NCI-H1436 treated with DMSO at 0.1 percent for 48 hours (cell line): ENCODE data around the gene SPATA17.

Experiments used
- DNase-seq: peaks from one replicate; lab custom pipeline; 2025; lab: John Stamatoyannopoulos, UW

Gene SPATA17

GRCh38 chr1:217847643-217848042 is 216.5 kb downstream of the SPATA17 start:
- DNase-seq: no peak

DNA sequence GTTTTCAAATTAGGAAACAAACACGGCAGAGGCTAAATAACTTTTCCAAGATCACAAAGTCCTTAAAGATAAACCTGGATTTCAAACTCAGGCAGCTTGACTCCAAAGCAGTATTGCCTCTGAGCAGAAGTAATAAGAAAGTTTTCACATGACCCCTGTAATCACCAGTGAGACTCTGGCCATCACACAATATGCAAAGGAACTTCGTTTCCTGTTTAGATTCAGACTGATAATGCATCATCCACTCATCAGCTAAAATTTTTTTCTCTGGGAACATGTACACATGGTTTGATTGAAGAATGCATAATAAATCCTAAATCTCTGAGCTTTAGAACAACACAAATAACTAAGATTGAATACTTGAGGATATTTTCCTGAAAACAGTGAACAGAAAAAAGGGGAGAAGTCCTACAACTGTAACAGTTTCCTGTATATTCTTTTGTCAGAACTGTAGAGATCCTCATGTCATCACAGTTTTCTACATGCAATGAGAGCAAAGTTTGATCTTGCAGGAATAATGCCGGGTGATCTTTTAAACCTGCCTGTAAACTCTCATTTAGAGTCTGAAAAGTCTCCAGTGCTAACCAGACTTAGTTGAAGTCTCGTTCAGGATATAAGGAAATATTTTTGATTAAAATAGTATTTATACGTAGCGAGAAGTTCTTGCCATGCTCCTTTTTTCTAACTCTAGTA is 225.3 kb downstream of the SPATA17 start:
- DNase-seq: no peak

DNA sequence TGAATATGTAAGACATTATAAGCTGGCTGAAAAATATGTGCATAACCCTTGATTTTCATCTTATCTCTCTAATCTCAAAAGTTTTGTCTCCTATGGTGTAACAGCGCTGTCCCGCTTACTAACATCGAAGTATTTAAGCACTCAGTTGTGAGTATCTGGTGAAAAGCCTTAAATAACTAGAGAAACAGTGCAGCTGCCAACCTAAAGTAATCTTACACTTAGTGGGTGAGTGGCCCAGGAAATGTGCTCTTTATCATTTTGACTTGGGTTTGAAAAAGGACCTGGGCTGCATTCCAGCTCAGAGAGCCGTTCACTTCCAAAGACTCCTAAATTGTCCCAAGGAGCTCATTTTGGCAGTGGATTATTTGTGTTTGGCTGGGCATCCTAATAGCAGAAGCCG is 225.9 kb downstream of the SPATA17 start:
- DNase-seq: no peak

DNA sequence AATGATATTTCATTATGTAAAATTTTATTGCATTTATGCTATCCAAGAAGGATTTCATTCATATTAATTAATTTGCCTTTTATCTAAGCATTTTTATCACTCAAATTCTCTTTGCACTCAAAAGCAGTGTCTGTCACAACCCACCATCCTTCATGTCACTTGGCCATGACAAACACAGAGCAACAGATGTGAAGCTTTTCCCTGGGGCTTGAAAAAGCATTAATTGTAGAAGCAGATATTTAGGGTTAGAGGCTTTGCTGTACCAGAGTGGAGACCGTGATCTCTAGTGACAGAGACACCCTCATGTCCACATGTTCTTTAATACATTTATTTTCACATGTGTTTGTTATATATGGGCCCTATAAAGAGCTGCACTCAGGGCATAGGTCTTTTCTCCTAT is 230.5 kb downstream of the SPATA17 start:
- no peak for DNase-seq

DNA sequence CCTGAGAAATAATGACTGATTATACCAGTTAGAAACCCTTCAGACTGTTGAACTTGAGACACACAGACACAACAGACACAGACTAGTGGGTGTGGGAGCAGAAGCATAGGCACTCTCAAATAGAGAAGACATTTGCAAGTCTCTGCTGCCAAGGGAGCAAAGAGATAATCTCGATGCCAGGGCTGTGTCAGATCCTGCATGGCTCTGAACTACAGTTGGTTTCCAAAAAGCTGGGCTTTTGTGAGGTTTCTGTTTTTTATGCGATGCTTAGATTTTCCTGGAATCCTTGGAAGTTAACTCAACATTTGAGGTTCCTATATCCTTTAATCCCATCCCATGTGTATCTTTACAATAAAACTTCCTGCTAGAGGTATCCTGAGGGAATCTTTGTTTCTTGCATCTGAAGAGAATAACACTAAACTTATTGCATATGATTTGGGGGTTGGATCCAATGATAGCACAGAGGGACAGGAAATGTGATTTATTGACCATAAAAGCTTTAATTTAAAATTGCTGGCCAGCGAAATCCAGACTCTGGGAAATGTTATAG is 236.4 kb downstream of the SPATA17 start:
- no peak for DNase-seq

- DNase-seq: no peak
These were observed 240.8 kb downstream of the SPATA17 start for GRCh38 chr1:217871955-217872354.

DNA sequence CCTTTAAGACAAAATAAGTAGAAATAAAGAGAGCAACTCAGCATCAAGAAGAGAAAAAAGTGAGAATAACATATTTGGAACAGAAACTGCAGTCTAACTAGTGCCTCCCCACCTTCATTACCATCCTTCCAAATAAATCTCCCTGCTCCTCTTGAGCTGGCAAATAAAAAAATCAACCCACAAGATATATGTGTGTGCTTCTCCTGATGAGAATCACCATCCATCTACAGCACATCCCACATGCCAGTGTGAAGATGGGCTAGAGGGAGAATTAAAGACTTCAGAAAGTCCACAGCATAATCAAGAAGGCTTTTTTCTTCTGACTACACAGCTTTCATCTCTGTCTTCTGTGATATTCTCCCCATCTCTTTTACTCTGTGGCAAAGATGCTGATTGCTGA is 244.1 kb downstream of the SPATA17 start:
- DNase-seq: no peak

- DNase-seq: no peak
These were observed 245.3 kb downstream of the SPATA17 start for GRCh38 chr1:217876401-217876800.

DNA sequence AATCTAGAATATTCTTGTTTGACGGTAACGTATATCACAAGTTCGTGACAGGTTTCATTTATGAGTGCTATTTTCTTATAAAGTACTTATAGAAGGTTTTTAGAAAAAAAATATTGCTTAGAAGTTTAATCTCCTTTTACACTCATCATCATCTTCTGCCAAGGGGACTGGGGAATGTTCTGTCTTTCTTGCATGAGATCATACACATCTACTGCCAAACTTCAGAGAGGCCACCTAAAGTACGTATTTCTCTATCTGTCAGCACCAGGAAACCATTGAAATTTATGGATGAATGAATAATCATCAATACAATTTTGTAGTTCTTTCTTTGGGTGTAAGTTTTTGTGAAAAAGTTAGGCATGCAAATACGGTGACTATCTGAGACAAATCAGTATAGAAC is 245.8 kb downstream of the SPATA17 start:
- no peak for DNase-seq

- no peak for DNase-seq
These were observed 250.0 kb downstream of the SPATA17 start for GRCh38 chr1:217881131-217881543.

GRCh38 chr1:217881607-217882332 is 250.6 kb downstream of the SPATA17 start:
- no peak for DNase-seq

- DNase-seq: no peak
These were observed 254.0 kb downstream of the SPATA17 start for GRCh38 chr1:217885181-217885580.

GRCh38 chr1:217888328-217888727 is 257.2 kb downstream of the SPATA17 start:
- no peak for DNase-seq

DNA sequence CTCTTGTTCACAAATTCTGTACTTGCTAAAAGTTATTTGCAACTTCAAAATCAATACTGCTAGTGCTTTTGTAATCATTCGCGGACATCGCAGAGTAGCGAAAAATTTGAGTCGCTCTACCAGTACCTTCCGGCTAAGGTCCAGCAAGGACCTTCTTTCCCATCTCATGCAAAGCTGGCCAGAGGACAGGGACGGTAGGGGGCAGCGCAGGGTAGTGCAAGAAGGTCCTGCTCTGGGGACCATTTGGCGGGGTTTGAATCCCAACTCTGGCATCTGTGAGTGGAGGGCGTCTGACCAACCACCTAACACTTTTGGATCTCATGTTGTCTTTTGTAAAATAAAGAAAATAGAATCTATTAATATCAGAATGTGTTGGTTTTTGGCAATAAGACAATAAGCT is 258.3 kb downstream of the SPATA17 start:
- DNase-seq: no peak

- no peak for DNase-seq
These were observed 260.8 kb downstream of the SPATA17 start for GRCh38 chr1:217891966-217892365.

DNA sequence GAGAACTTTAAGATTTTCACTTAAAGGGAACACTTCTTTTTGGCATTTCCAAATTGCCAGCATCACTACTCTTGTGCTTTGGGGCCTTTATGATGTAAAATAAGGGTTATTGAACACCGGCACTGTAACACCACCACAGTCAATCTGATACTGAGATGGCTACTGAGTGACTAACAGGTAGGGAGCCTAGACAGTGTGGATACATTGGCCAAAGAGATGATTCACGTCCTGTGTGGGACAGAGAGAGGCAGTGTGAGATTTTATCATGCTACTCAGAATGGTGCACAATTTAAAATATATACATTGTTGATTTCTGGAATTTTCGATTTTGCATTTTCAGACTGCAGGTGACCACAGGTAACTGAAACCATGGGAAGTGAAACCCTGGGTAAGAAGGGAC is 261.6 kb downstream of the SPATA17 start:
- no peak for DNase-seq

GRCh38 chr1:217895841-217896240 is 264.7 kb downstream of the SPATA17 start:
- no peak for DNase-seq

GRCh38 chr1:217896490-217896889 is 265.3 kb downstream of the SPATA17 start:
- no peak for DNase-seq

GRCh38 chr1:217897100-217897499 is 266.0 kb downstream of the SPATA17 start:
- DNase-seq: no peak

DNA sequence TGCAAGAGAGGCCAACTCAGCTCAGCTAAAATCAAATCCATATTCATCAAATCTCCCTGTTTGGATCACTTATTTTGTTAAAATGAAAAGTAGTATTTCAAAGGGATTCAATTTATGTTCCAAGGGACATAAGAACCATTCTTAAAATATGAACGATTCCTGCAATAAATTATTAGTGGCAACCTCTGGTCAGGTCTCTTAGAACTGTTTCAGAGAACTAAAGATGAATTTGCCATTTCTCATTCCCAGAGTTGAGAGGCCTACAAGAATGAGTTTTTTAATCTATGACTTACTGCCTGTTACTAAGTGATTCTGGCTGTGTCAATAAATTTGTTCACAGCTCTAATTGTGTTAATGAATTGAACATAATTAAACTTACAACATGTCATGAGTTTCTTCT is 268.5 kb downstream of the SPATA17 start:
- DNase-seq: no peak

- DNase-seq: no peak
These were observed 276.4 kb downstream of the SPATA17 start for GRCh38 chr1:217907504-217907903.

DNA sequence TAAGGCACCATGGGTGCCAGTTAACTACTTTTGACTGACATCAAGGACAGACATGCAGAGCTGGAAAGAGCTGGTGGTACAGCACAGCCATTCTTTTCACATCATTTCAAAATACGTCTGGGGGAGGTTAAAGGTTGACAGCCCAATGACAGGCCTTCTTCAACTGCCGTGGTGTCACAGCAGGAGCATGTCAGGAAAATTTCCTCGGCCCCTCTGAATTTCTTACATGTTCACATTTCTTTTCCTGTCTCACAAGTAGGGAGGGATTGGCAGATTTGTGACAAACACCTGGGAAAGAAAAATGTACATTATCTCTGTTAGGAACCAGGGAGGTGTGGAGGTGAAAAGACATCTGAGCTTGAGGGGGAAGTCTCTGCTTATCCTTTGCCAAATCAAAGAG is 279.1 kb downstream of the SPATA17 start:
- no peak for DNase-seq

DNA sequence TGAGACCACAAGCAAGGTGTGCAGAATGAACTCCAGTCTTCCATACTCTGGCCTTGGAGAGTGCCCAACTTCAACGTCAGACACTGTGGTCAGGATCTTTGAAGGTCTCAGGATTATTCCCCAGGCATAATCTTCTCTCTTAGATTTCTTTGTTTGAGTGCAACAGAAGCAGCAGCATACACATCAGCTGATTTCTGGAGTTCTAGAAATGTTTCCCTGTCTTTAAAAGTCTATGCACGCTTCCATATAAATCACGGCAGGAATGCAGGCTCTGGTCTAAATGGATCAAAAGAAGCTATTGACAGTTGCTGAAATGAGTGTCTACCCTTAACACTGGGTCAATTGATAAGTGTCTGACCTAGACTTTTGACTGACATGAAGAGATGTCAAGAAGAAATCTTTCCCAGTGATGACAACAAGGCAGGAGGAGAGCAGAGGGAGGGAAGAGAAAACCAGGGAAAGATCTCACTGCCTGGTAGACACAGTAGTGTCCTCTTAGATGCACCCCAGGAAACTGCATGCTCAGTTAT is 279.7 kb downstream of the SPATA17 start:
- no peak for DNase-seq
